ENCODE data around the gene MACROH2A1. TPM values are rescaled to one million over a fixed set of nuclear protein-coding genes. Genes with fewer than 3 reads are reported as not detected.

The MACROH2A1 gene
- total RNA-seq, 1 donor from 2014 or later = 315 TPM

GRCh38 chr5:135388860-135389435 is 10.1 kb downstream of the MACROH2A1 start:
- H3K4me1 Mint-ChIP-seq (ENCODE audit: low read depth) = peaks cover 90% of the 10 kb centered on the region
- H3K4me3 Mint-ChIP-seq = no peak overlapping the region
- H3K9me3 Mint-ChIP-seq = no peaks in the 10 kb centered on the region
- H3K27me3 Mint-ChIP-seq (ENCODE audit: insufficient read depth) = no peaks in the 10 kb centered on the region
- DNase-seq (ENCODE audit: low spot score) = no peak
- peaks cover 63% of the 10 kb centered on the region for H3K36me3 Mint-ChIP-seq (ENCODE audit: low read depth)
- intact Hi-C loops (cut with micrococcal nuclease) = no loop called here
- no peak overlapping the region for H3K27ac Mint-ChIP-seq

- intact Hi-C loops (cut with micrococcal nuclease) = no loop called here
- H3K4me3 Mint-ChIP-seq = no peak overlapping the region
- peaks cover 62% of the 10 kb centered on the region for H3K36me3 Mint-ChIP-seq (ENCODE audit: low read depth)
- H3K27me3 Mint-ChIP-seq (ENCODE audit: insufficient read depth) = no peaks in the 10 kb centered on the region
- peak overlapping the region; percentile 48 for H3K27ac Mint-ChIP-seq
- no peaks in the 10 kb centered on the region for H3K9me3 Mint-ChIP-seq
- DNase-seq (ENCODE audit: low spot score) = no peak
- peaks cover 82% of the 10 kb centered on the region for H3K4me1 Mint-ChIP-seq (ENCODE audit: low read depth)
Observed at GRCh38 chr5:135387629-135387960, 11.4 kb downstream of the MACROH2A1 start.

GRCh38 chr5:135386886-135387628 is 12.0 kb downstream of the MACROH2A1 start:
- no peaks in the 10 kb centered on the region for H3K9me3 Mint-ChIP-seq
- DNase-seq (ENCODE audit: low spot score) = no peak
- intact Hi-C loops (cut with micrococcal nuclease) = no loop called here
- H3K36me3 Mint-ChIP-seq (ENCODE audit: low read depth) = peaks cover 64% of the 10 kb centered on the region
- H3K4me1 Mint-ChIP-seq (ENCODE audit: low read depth) = peaks cover 82% of the 10 kb centered on the region
- peak overlapping the region; percentile 26 for H3K27ac Mint-ChIP-seq
- no peak overlapping the region for H3K4me3 Mint-ChIP-seq
- no peaks in the 10 kb centered on the region for H3K27me3 Mint-ChIP-seq (ENCODE audit: insufficient read depth)

- Mint-ChIP-seq H3K4me3 (no peak overlapping the region), H3K4me1 (ENCODE audit: low read depth) (peaks cover 79% of the 10 kb centered on the region), H3K27me3 (ENCODE audit: insufficient read depth) (no peaks in the 10 kb centered on the region), H3K9me3 (no peaks in the 10 kb centered on the region), H3K27ac (peak overlapping the region; percentile 71), H3K36me3 (ENCODE audit: low read depth) (peaks cover 65% of the 10 kb centered on the region)
- no peak for DNase-seq (ENCODE audit: low spot score)
- intact Hi-C loops (cut with micrococcal nuclease) = no loop called here
Observed at GRCh38 chr5:135386096-135386495, 12.9 kb downstream of the MACROH2A1 start.

GRCh38 chr5:135385576-135385975 is 13.5 kb downstream of the MACROH2A1 start:
- Mint-ChIP-seq H3K9me3 (no peaks in the 10 kb centered on the region), H3K4me3 (no peak overlapping the region), H3K4me1 (ENCODE audit: low read depth) (peaks cover 77% of the 10 kb centered on the region), H3K27ac (peak overlapping the region; percentile 71), H3K36me3 (ENCODE audit: low read depth) (peaks cover 69% of the 10 kb centered on the region), H3K27me3 (ENCODE audit: insufficient read depth) (no peaks in the 10 kb centered on the region)
- intact Hi-C loops (cut with micrococcal nuclease) = no loop called here
- no peak for DNase-seq (ENCODE audit: low spot score)

- no peak overlapping the region for H3K4me3 Mint-ChIP-seq
- H3K36me3 Mint-ChIP-seq (ENCODE audit: low read depth) = peaks cover 71% of the 10 kb centered on the region
Observed at GRCh38 chr5:135384898-135385297, 14.1 kb downstream of the MACROH2A1 start.

GRCh38 chr5:135383803-135384495 is 15.1 kb downstream of the MACROH2A1 start:
- Mint-ChIP-seq H3K36me3 (ENCODE audit: low read depth) (peaks cover 75% of the 10 kb centered on the region), H3K4me3 (no peak overlapping the region), H3K4me1 (ENCODE audit: low read depth) (peaks cover 75% of the 10 kb centered on the region), H3K27ac (no peak overlapping the region), H3K9me3 (no peaks in the 10 kb centered on the region), H3K27me3 (ENCODE audit: insufficient read depth) (no peaks in the 10 kb centered on the region)
- intact Hi-C loops (cut with micrococcal nuclease) = no loop called here
- no peak for DNase-seq (ENCODE audit: low spot score)

More at GRCh38 chr5:135384898-135385297, 14.1 kb downstream of the MACROH2A1 start:
- Mint-ChIP-seq H3K27me3 (ENCODE audit: insufficient read depth) (no peaks in the 10 kb centered on the region), H3K9me3 (no peaks in the 10 kb centered on the region), H3K4me1 (ENCODE audit: low read depth) (peaks cover 75% of the 10 kb centered on the region), H3K27ac (no peak overlapping the region)
- DNase-seq (ENCODE audit: low spot score) = no peak
- intact Hi-C loops (cut with micrococcal nuclease) = no loop called here

- Mint-ChIP-seq H3K27ac (no peak overlapping the region), H3K27me3 (ENCODE audit: insufficient read depth) (no peaks in the 10 kb centered on the region), H3K36me3 (ENCODE audit: low read depth) (peaks cover 75% of the 10 kb centered on the region), H3K9me3 (no peaks in the 10 kb centered on the region), H3K4me3 (no peak overlapping the region), H3K4me1 (ENCODE audit: low read depth) (peaks cover 75% of the 10 kb centered on the region)
- intact Hi-C loops (cut with micrococcal nuclease) = no loop called here
- DNase-seq (ENCODE audit: low spot score) = no peak
Observed at GRCh38 chr5:135382981-135383380, 16.1 kb downstream of the MACROH2A1 start.

GRCh38 chr5:135382106-135382790 is 16.8 kb downstream of the MACROH2A1 start:
- H3K27me3 Mint-ChIP-seq (ENCODE audit: insufficient read depth) = no peaks in the 10 kb centered on the region
- H3K36me3 Mint-ChIP-seq (ENCODE audit: low read depth) = peaks cover 70% of the 10 kb centered on the region
- peaks cover 75% of the 10 kb centered on the region for H3K4me1 Mint-ChIP-seq (ENCODE audit: low read depth)
- no peaks in the 10 kb centered on the region for H3K9me3 Mint-ChIP-seq
- intact Hi-C loops (cut with micrococcal nuclease) = no loop called here
- DNase-seq (ENCODE audit: low spot score) = no peak
- no peak overlapping the region for H3K27ac Mint-ChIP-seq
- H3K4me3 Mint-ChIP-seq = no peak overlapping the region

GRCh38 chr5:135379046-135379654 is 19.9 kb downstream of the MACROH2A1 start:
- intact Hi-C loops (cut with micrococcal nuclease) = no loop called here
- H3K27me3 Mint-ChIP-seq (ENCODE audit: insufficient read depth) = no peaks in the 10 kb centered on the region
- H3K27ac Mint-ChIP-seq = peak overlapping the region; percentile 74
- no peak for DNase-seq (ENCODE audit: low spot score)
- H3K9me3 Mint-ChIP-seq = no peaks in the 10 kb centered on the region
- H3K4me3 Mint-ChIP-seq = no peak overlapping the region
- H3K4me1 Mint-ChIP-seq (ENCODE audit: low read depth) = peaks cover 72% of the 10 kb centered on the region
- H3K36me3 Mint-ChIP-seq (ENCODE audit: low read depth) = peaks cover 69% of the 10 kb centered on the region

GRCh38 chr5:135377751-135378680 is 21.0 kb downstream of the MACROH2A1 start:
- Mint-ChIP-seq H3K9me3 (no peaks in the 10 kb centered on the region), H3K27ac (peak overlapping the region; percentile 86), H3K36me3 (ENCODE audit: low read depth) (peaks cover 68% of the 10 kb centered on the region), H3K27me3 (ENCODE audit: insufficient read depth) (no peaks in the 10 kb centered on the region), H3K4me3 (peak overlapping the region; percentile 63), H3K4me1 (ENCODE audit: low read depth) (peaks cover 80% of the 10 kb centered on the region)
- DNase-seq (ENCODE audit: low spot score) = no peak
- intact Hi-C loops (cut with micrococcal nuclease) = loop anchor here (1.0 kb wide), 2 partner anchors 10 to 21 kb away; partner anchors contain the start of gene MACROH2A1

Data from activated T-helper 1 cell treated with anti-CD3 and anti-CD28 coated beads, Interleukin-12 subunit alpha, Interleukin-12 subunit beta, Interleukin-2, Interleukin-4 antibody, amounts not matched to agents 30 ng/mL and 10 ng/mL and 1 ng/mL, durations not matched to agents 14 hours and 24 hours and 36 hours (primary cell).